HG02571 (cell line): Measurements from ENCODE around the gene KIAA1328.
"Not testable (repeated sequence)": the region's sequence is repeated elsewhere in the genome, so short reads cannot be mapped to it uniquely, and the experiment has no call there.

Experiments
- ATAC-seq: cut with Tn5 transposase; IDR thresholded peaks from one replicate; pipeline ENCODE4 v1.9.1; 2021; ENCODE audit warnings: mild to moderate bottlenecking, moderate library complexity; ENCODE audit not compliant: unreplicated experiment

Gene KIAA1328

DNA sequence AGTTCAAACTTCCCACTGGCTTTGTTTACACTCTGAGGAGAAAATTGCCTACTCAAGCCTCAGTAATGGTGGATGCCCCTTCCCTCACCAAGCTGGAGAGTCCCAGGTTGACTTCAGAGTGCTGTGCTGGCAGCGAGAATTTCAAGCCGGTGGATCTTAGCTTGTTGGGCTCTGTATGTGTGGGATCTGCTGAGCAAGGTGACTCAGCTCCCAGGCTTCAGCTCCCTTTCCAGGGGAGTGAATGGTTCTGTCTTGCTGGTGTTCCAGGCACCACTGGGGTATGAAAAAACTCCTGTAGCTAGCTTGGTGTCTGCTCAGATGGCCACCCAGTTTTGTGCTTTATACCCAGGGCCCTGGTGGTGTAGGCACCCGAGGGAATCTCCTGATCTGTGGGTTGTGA is 50.9 kb downstream of the KIAA1328 start:
- ATAC-seq, result not testable (repeated sequence)

DNA sequence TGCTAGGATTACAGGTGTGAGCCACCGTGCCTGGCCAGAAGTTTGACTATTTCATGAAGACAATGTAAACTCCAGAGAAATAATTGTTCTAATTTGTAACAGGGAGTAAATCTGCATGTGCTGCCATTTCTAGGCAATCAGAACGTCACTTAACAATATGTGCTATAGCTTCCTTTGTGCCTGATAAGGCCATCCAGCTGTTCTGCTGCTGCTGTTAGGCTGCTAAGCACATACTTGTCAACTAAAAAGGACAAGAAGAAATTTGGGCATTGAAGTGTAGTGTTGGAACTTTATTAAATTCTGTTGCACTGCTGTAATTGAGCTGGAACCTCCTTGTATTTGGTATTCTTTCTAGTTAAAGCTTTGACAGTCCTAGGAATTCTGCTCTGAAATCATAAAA is 57.1 kb downstream of the KIAA1328 start:
- ATAC-seq, result no peak

DNA sequence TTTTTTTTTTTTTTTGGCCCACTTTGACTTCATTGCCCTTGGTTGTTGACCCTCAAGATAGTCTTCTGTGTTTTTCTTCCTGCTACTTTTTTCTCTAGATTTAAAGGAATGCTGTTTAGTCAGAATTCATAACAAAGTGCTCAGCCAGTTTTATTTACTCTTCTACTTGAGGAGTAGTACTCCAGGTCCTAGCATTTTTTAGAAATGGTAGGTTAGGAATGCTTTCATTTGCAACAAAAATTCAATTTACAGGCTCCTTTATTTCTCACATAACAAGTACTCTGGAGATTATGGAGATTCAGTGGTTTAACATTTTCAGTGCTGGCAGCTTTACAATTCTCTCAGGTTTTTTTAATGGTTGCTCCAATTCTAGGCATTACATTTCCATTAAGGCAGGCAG is 58.2 kb downstream of the KIAA1328 start:
- no peak for ATAC-seq

DNA sequence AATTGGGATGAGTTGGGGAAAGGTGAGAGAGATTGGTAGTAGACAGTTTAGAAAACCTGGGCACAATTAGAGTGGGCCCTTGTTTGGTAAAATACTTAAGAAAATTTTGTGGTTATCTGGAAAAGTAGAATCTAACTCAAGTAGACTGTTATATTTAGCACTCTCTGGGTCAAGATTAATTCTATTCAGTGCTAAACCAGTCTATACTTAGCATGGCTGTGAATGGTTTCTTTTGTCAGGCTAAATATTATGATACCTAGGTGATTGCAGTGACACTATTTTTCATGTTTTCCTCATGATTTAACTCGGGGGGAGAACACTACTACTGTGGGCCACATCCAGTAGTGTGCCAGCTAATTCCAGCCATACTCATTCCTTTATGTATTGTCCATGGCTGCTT is 58.9 kb downstream of the KIAA1328 start:
- ATAC-seq, result no peak

DNA sequence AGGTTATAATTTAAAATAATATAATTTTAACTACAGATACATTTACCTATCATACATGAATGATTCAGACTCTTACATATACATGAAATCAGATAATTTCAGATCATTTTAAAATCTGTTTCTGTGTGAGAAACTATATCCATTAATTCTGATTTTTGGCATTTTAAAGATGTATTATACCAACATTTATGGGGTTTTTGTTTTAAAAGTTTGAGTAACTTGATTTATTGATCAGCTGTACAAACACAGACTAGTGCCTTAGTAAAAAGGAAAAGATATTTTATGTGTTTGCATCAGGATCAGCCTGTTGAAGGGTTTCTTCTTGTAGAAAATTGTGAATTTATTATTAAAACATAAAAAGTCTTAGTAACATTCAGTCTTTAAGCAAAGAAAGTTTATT is 59.9 kb downstream of the KIAA1328 start:
- no peak for ATAC-seq

DNA sequence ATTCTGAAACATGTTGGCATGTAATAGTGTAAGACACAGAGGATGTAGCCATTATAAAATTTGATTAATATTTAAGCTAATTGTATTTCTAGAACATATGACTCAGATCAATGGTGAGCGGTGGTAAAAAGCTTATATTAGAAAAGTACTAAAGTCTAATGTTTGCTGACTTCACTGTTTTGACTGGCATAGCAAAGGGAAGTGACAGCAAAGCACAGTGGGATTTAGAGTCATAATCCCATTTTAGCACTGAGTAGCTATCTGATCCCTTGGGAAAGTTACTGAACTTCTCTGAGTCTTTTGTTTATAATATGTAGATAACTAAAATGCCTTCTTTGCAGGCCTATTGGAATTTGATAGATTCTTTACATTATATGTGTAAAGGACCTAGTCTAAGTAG is 60.4 kb downstream of the KIAA1328 start:
- no peak for ATAC-seq

DNA sequence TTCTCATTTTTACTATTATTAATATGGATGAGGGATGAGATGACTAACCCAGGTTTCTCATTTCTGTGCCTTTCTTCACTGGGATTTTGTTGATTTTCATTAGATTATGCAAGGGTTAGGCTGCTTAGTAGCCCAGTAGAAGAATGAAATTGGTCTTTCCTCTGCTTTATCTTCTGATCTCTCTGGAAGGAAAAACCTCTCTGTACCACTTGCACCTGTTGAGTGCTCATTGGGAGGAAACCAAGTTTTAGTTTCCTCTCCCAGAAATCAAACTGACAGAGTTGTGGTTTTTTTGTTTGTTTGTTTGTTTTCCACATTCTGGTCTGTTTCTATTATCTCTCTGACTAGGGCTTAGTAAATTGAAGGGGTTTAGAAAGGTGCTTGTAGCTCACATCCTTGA is 60.8 kb downstream of the KIAA1328 start:
- ATAC-seq, result no peak

DNA sequence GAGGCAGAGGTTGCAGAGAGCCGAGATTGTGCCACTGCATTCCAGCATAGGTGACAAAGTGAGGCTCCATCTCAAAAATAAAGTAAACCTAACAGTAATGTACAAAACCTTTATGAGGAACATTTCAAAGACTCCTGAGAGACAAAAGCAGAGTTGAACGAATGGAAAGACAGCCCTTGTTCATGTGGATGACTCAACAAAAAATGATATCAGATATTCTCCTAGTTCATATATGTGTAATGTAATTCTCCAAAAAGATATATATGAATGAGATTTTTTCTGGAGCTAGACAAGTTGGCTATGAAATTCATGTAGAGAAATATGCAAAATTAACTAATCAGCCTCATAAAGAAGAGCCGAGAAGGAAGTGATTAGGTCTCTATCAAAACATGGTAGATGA is 61.7 kb downstream of the KIAA1328 start:
- no peak for ATAC-seq

DNA sequence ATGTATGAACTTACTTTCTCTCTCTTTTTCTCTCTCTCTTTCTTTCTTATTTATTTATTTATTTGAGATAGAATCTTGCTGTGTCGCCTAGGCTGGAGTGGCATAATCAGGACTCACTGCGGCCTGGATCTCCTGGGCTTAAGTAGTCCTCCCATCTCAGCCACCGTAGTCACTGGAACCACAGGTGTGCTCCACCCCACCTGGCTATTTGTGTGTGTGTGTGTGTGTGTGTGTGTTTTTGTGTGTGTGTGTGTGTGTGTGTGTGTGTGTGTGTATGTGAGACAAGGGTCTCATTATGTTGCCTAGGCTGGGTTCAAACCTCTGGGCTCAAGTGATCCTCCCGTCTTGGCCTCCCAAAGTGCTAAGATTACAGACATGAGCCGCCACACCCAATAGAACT is 64.3 kb downstream of the KIAA1328 start:
- ATAC-seq, result no peak

DNA sequence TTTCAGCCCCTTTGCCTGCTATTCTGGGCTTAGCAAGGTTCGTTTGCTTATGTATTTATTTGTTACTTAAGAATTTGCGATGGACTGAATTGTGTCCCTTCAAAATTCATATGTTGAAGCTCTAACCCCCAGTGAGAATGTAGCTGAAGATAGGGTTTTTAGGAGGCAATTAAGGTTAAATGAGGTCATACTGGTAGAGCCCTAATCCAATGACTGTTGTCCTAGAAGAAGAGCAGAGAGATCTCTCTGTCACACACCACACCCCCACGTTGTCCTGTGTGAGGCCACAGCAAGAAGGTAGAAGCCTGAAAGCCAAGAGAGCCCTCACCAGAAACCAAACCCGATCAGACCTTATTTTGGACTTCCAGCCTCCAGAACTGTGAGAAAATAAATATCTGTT is 66.7 kb downstream of the KIAA1328 start:
- no peak for ATAC-seq

DNA sequence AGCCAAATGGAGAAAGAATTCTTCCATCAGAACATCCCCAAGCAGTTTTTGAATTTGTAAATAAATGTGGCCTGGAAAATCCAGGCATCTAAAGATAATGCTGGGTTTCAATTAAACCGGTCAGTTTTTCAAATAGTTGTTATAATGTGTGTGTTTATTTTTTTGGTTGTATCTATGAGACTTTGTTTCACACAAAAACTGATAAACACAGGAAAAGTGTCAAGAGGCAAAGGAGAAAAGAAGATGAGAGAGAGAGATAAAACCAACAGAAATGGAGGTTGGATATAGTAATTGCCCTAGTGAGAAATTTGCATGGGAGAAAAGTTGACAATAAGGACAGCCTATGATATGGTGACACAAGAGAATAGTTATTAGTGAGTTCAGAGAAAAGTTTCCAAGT is 68.3 kb downstream of the KIAA1328 start:
- ATAC-seq, result no peak

DNA sequence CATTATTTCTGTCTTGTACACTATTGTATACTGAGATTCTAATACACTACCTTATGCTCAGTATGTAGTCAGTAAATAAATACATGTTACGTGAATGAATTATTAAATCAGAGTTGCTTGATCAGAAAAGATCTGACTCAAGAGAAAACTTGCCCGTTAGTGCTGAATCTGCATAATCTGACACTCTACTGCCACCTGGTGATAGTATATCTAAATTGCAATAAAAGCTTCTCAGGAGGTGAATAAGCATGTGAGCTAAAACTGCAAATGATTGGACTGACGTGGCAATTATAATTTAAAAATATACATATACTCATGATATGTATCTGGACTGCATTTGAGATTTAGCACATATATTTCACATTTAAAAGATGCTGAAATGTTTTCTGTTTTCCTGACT is 70.4 kb downstream of the KIAA1328 start:
- ATAC-seq, result no peak

DNA sequence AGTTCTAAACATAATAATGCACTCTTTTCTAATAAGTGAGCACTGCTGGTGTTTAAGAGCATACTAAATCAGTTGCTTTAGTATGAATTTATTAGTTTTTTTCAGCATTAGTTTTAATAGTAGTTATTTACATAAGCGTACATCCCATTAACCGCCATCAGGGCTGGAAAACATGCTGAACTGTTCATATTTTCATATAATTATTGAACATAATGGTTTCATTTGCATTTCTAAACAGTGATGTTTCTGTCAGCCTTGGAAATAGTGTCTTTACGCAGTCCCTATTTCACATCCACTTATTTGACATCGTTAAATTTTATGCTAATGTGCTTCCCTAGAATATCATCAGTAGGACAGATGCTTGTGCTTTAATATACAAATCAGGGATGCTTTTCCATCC is 71.5 kb downstream of the KIAA1328 start:
- ATAC-seq, result no peak

DNA sequence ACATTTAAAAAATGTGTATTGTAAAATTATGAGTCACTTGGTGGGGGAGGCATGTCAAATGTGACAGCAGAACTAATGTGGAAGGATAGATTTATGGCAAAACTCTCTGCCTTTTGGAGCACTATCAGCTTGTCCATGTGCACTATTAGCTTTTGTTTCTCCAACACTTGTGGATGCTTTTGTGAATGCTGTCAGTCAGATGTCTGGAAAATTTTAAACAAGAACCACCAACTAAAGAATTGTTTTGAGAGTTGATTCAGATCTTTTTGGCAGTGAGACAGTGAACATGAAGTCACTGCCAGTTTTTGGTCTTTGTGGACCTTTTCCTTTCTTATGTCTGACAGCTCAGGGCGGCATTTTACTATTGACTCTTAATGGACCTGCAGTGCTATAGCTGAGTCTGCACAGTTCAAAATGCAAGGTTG is 72.4 kb downstream of the KIAA1328 start:
- no peak for ATAC-seq

DNA sequence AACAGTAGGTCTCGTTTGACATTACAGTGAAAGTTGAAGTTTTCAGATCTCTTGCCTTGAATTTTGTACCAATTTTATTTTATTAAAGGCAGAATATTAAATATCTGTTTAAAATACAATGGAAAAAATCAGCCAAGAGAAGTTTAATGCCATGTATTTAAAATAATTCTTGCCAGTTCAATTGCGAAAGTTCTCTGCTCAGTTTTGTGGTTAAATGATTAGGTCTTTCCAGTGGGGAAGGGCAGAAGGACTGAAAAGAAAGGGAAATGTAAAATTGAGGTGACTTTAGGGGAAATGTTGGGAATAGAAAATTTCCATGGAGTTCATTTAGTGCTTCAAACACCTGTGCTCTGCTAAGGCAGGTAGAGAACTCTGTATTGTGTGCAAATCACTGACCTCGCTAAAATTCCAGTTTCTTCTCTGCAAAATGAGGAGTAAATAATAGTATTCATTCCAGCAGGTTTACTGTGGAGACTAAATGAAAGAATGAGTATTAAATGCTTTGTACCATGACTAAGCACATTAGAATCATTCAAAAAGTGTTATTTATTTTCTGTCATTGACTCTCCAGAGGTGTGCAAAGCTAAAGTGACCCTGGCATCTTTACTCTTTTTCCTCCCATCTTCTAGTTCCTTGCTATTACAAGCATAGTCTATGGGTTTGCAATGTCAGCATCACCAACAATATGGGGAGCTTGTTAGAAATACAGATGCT is 74.4 kb downstream of the KIAA1328 start:
- no peak for ATAC-seq

DNA sequence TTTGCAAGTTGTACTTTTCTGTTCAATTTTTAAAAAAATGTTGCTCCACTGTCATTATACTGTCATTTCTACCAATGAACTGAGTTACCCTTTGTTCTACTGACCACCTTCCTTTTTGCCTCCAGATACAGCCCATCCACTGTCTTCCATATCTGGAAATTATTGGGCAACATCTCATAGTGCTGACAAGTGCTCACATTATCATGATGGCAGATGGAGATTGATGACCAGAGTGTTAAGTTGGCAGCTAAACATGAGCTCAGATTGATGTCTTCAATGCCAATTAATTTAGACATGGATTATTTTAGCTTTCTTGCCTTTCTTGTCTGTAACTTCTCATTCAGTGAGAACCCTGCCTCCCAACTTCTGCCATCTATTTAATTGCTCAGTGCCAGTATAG is 76.6 kb downstream of the KIAA1328 start:
- ATAC-seq, result no peak

DNA sequence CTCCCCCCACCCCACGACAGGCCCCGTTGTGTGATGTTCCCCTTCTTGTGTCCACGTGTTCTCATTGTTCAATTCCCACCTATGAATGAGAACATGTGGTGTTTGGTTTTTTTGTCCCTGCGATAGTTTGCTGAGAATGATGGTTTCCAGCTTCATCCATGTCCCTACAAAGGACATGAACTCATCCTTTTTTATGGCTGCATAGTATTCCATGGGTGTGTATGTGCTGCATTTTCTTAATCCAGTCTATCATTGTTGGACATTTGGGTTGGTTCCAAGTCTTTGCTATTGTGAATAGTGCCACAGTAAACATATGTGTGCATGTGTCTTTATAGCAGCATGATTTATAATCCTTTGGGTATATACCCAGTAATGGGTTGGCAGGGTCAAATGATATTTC is 80.4 kb downstream of the KIAA1328 start:
- not testable (repeated sequence) for ATAC-seq

DNA sequence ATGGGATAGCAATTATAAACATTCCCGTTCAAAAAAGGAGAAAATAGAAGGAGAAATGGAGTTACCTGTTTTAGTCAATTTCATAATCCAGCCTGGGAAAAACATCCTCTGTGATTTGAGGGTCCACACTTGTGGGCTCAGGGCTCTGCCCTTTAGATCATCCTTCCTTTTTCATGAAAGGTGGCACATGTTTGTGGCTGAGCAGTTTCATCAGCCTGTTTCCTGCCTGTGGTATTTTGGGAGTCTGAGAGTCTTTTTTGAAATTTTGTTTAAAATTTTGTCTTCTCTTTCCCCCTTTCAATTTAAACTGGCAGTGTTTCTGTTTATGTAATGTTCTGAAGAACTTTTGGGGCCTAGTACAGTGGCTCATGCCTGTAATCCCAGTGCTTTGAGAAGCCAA is 84.0 kb downstream of the KIAA1328 start:
- ATAC-seq, result no peak

DNA sequence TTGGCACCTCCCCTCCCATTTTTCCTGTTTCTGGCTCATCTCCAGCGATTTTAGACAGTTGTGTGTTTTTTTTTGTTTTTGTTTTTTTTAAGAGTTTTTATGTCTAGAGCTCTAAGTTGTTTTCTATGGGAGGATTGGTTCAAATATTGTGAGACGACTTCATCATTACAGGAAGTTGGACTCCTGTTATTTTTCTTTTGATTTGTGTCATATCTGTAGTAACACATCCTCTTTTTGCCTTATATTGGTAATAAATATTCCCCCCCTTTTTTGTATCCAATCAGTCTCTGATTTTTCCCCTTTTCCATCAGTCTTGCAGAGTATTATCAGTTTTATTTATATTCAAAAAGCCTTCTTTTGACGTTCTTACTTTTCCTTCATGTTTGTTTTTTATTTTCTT is 89.0 kb downstream of the KIAA1328 start:
- ATAC-seq, result no peak

DNA sequence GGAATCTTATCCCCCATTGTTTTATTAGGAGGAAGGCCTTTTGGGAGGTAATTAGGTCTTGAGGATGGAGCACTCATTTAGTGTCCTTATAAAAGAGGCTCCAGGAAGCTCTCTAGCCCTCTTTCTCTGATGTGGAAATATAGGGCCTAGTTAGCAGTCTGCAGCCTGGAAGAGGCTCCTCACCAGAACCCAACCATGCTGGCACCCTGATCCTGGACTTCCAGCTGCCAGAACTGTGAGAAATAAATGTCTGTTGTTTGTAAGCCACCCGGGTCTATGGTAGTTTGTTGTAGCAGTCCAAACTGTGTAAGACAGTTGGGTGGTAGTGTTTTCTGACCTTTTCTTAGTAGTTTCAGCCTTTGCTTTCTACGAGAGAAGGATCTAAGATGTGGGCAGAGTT is 100.7 kb downstream of the KIAA1328 start:
- no peak for ATAC-seq

DNA sequence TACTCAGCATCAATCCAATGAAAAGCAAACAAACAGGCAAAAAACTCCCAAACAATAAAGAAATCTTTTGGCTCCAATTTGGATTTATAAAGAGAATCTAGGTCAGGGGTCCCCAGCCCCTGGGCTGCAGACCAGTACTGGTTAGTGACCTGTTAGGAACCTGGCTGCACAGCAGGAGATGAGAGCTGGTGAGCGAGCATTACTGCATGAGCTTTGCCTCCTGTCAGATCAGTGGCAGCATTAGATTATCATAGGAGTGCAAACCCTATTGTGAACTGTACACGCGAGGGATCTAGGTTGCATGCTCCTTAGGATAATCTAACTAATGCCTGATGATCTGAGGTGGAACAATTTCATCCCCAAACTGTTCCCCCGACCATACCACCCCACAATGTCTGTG is 102.2 kb downstream of the KIAA1328 start:
- ATAC-seq, result no peak

DNA sequence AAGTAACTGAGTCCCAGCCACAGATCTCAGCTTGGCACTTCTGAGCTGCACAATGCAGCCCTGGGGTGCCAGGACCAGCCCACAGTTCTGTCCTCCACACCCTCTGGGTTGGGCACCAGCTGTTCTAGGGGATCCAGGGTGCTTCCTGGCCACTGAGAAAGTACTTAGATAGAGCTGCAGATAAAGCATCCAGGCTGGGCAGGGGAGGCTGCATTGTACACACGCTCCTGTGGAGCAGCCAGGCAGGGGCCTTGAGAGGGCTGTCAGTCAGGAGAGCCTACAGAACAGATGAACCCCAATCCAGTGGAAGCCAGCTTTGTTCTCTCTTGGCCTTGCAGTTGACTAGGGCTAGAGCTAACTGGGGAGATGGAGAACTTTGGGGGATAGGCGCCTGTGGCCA is 104.6 kb downstream of the KIAA1328 start:
- ATAC-seq, result no peak

DNA sequence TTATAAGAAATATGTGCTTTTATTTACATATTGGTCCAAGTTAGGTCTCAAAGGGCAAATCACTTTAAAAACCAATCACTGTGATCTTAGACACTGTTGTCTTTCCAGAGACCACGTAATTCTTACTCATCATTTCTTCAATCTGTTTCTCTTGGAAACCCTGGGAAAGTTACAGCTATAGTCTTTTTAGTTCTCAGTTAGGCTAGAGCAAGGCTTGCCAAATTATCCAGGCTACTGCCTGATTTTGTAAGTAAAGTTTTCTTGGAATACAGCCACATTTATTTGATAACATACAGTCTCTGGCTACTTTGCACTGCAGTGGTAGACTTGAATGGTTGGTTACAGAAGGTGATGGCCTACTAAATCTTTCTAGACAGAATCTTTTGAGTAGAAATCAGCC is 106.0 kb downstream of the KIAA1328 start:
- ATAC-seq, result no peak
